Measurements from ENCODE around the gene TUBGCP5. TPM values are rescaled to one million over a fixed set of nuclear protein-coding genes. Genes with fewer than 3 reads are reported as not detected.

Gene TUBGCP5
- total RNA-seq, 2 donors from 2014 or later = 6.8 to 11.6 TPM

GRCh38 chr15:22954326-22954725 is 85.0 kb downstream of the TUBGCP5 start:
- no peak overlapping the region for H3K27ac ChIP-seq
- no peak for TF ChIP-seq CTCF (IDR thresholded peaks at IDR 0.05)
- peaks cover 0 to 82% of the 10 kb centered on the region in 2 donors for H3K4me1 ChIP-seq
- H3K36me3 ChIP-seq = no peaks in the 10 kb centered on the region
- H3K9me3 ChIP-seq = no peaks in the 10 kb centered on the region
- no peak overlapping the region for H3K4me3 ChIP-seq
- no peak for DNase-seq (ENCODE audit: low spot score)
- H3K27me3 ChIP-seq = no peaks in the 10 kb centered on the region

GRCh38 chr15:22952796-22953579 is 86.4 kb downstream of the TUBGCP5 start:
- Histone ChIP-seq H3K36me3 (no peaks in the 10 kb centered on the region), H3K4me1 (peaks cover 0 to 84% of the 10 kb centered on the region in 2 donors), H3K4me3 (no peak overlapping the region), H3K27me3 (no peaks in the 10 kb centered on the region), H3K9me3 (no peaks in the 10 kb centered on the region), H3K27ac (no peak overlapping the region)
- no peak for DNase-seq (ENCODE audit: low spot score)
- TF ChIP-seq CTCF (IDR thresholded peaks at IDR 0.05) = no peak

GRCh38 chr15:22951381-22952280 is 87.7 kb downstream of the TUBGCP5 start:
- Histone ChIP-seq H3K4me3 (no peak overlapping the region), H3K4me1 (peaks cover 0 to 85% of the 10 kb centered on the region in 2 donors)

GRCh38 chr15:22951031-22951380 is 88.4 kb downstream of the TUBGCP5 start:
- TF ChIP-seq CTCF (IDR thresholded peaks at IDR 0.05) = no peak
- Histone ChIP-seq H3K27me3 (no peaks in the 10 kb centered on the region), H3K36me3 (no peaks in the 10 kb centered on the region), H3K4me3 (no peak overlapping the region), H3K9me3 (no peaks in the 10 kb centered on the region), H3K27ac (peak overlapping the region; percentile 50 to 52), H3K4me1 (peaks cover 0 to 79% of the 10 kb centered on the region in 2 donors)
- no peak for DNase-seq (ENCODE audit: low spot score)

More at GRCh38 chr15:22951381-22952280, 87.7 kb downstream of the TUBGCP5 start:
- H3K27ac ChIP-seq = peak overlapping the region; percentile 50 to 52
- H3K27me3 ChIP-seq = no peaks in the 10 kb centered on the region
- no peaks in the 10 kb centered on the region for H3K36me3 ChIP-seq
- no peak for DNase-seq (ENCODE audit: low spot score)
- TF ChIP-seq CTCF (IDR thresholded peaks at IDR 0.05) = no peak
- H3K9me3 ChIP-seq = no peaks in the 10 kb centered on the region

GRCh38 chr15:22950256-22950990 is 88.9 kb downstream of the TUBGCP5 start:
- peaks cover 0 to 73% of the 10 kb centered on the region in 2 donors for H3K4me1 ChIP-seq
- peak overlapping the region; percentile 35 to 50 for H3K27ac ChIP-seq
- H3K4me3 ChIP-seq = no peak overlapping the region
- H3K36me3 ChIP-seq = no peaks in the 10 kb centered on the region
- no peaks in the 10 kb centered on the region for H3K27me3 ChIP-seq
- H3K9me3 ChIP-seq = no peaks in the 10 kb centered on the region
- TF ChIP-seq CTCF (IDR thresholded peaks at IDR 0.05) = no peak
- no peak for DNase-seq (ENCODE audit: low spot score)

Other genes starting within 250 kb of the TUBGCP5 start
- 10 to 100 TPM; 28.1 to 34.3 TPM for gene NIPA2, start 200.9 kb downstream of the TUBGCP5 start, total RNA-seq
- gene CYFIP1, start 59.2 kb downstream of the TUBGCP5 start, total RNA-seq = 10 to 100 TPM; 21.1 to 32.7 TPM
- gene GOLGA6L1, start 97.3 kb upstream of the TUBGCP5 start, total RNA-seq = not detected

Measured in right atrium auricular region (tissue), 2 donors.